HEK293 (cell line): ENCODE data around the gene SMTN.

Experiments
- GLIS1 ChIP-seq: fragments of 450-650 bp; formaldehyde crosslinking; IDR thresholded peaks from 2 replicates; pipeline ENCODE4 v1.5.1; 2016; ENCODE audit warnings: missing biosample characterization, missing genetic modification characterization
- GLIS2 ChIP-seq: fragments of 450-650 bp; formaldehyde crosslinking; IDR thresholded peaks from 2 replicates; pipeline ENCODE4 v1.5.1; 2016; ENCODE audit warnings: missing biosample characterization, missing genetic modification characterization
- KLF1 ChIP-seq: fragments of 450-650 bp; formaldehyde crosslinking; IDR thresholded peaks from 2 replicates; pipeline ENCODE4 v1.5.1; 2016; ENCODE audit warnings: missing biosample characterization, missing genetic modification characterization
- PRDM1 ChIP-seq: fragments of 450-650 bp; formaldehyde crosslinking; IDR thresholded peaks from 2 replicates; pipeline ENCODE4; 2016; ENCODE audit warnings: missing biosample characterization, missing genetic modification characterization
- SCRT2 ChIP-seq: fragments of 450-650 bp; formaldehyde crosslinking; IDR thresholded peaks from 2 replicates; pipeline ENCODE4 v1.5.1; 2016; ENCODE audit warnings: missing biosample characterization, missing genetic modification characterization
- SP2 ChIP-seq: fragments of 450-650 bp; formaldehyde crosslinking; IDR thresholded peaks from 2 replicates; pipeline ENCODE4 v1.5.1; 2016; ENCODE audit warnings: missing biosample characterization, missing genetic modification characterization
- SP3 ChIP-seq: fragments of 450-650 bp; formaldehyde crosslinking; IDR thresholded peaks from 2 replicates; pipeline ENCODE4 v1.5.1; 2016; ENCODE audit warnings: missing biosample characterization, missing genetic modification characterization
- SP7 ChIP-seq: fragments of 450-650 bp; formaldehyde crosslinking; IDR thresholded peaks from 2 replicates; pipeline ENCODE4 v1.5.1; 2016; ENCODE audit warnings: missing biosample characterization, missing genetic modification characterization
- TRIM28 ChIP-seq: IDR thresholded peaks from 2 replicates; pipeline ENCODE4 v1.6.1; 2011; ENCODE audit warnings: low read length, control low read depth, borderline replicate concordance
- WT1 ChIP-seq: fragments of 450-650 bp; formaldehyde crosslinking; IDR thresholded peaks from 2 replicates; pipeline ENCODE4 v1.5.1; 2016; ENCODE audit warnings: missing biosample characterization, missing genetic modification characterization
- YY1 ChIP-seq: fragments of 450-650 bp; formaldehyde crosslinking; IDR thresholded peaks from 2 replicates; pipeline ENCODE4 v1.5.1; 2018; ENCODE audit warnings: missing biosample characterization, missing genetic modification characterization
- ZBTB17 ChIP-seq: fragments of 450-650 bp; formaldehyde crosslinking; IDR thresholded peaks from 2 replicates; pipeline ENCODE4 v1.5.1; 2016; ENCODE audit warnings: missing biosample characterization, missing genetic modification characterization
- ZBTB48 ChIP-seq: fragments of 450-650 bp; formaldehyde crosslinking; IDR thresholded peaks from 2 replicates; pipeline ENCODE4 v1.5.1; 2016; ENCODE audit warnings: missing biosample characterization, missing genetic modification characterization
- ZEB2 ChIP-seq: fragments of 450-650 bp; formaldehyde crosslinking; IDR thresholded peaks from 2 replicates; pipeline ENCODE4 v1.5.1; 2016; ENCODE audit warnings: missing biosample characterization, missing genetic modification characterization
- ZFP69B ChIP-seq: fragments of 450-650 bp; formaldehyde crosslinking; IDR thresholded peaks from 2 replicates; pipeline ENCODE4 v1.5.1; 2016; ENCODE audit warnings: missing biosample characterization, missing genetic modification characterization
- ZNF132 ChIP-seq: fragments of 450-650 bp; formaldehyde crosslinking; IDR thresholded peaks from 2 replicates; pipeline ENCODE4 v1.5.1; 2017; ENCODE audit warnings: missing biosample characterization, missing genetic modification characterization, borderline replicate concordance
- ZNF174 ChIP-seq: fragments of 450-650 bp; formaldehyde crosslinking; IDR thresholded peaks from 2 replicates; pipeline ENCODE4 v1.5.0; 2017; ENCODE audit warnings: missing biosample characterization, mild to moderate bottlenecking, missing genetic modification characterization
- ZNF248 ChIP-seq: fragments of 450-650 bp; formaldehyde crosslinking; IDR thresholded peaks from 2 replicates; pipeline ENCODE4 v1.5.1; 2017; ENCODE audit warnings: missing biosample characterization, missing genetic modification characterization
- ZNF501 ChIP-seq: fragments of 450-650 bp; formaldehyde crosslinking; IDR thresholded peaks from 2 replicates; pipeline ENCODE4 v1.5.1; 2016; ENCODE audit warnings: missing biosample characterization, missing genetic modification characterization
- ZNF585B ChIP-seq: fragments of 450-650 bp; formaldehyde crosslinking; IDR thresholded peaks from 2 replicates; pipeline ENCODE4 v1.5.1; 2016; ENCODE audit warnings: missing biosample characterization, missing genetic modification characterization
- ZNF600 ChIP-seq: fragments of 450-650 bp; formaldehyde crosslinking; IDR thresholded peaks from 2 replicates; pipeline ENCODE4 v1.5.1; 2016; ENCODE audit warnings: missing biosample characterization, missing genetic modification characterization
- ZNF610 ChIP-seq: fragments of 450-650 bp; formaldehyde crosslinking; IDR thresholded peaks from 2 replicates; pipeline ENCODE4 v1.5.1; 2016; ENCODE audit warnings: missing biosample characterization, missing genetic modification characterization, borderline replicate concordance
- ZNF660 ChIP-seq: fragments of 450-650 bp; IDR thresholded peaks from 2 replicates; pipeline ENCODE4 v1.5.1; 2018; ENCODE audit warnings: missing biosample characterization, mild to moderate bottlenecking, missing genetic modification characterization
- ZNF677 ChIP-seq: fragments of 450-650 bp; IDR thresholded peaks from 2 replicates; pipeline ENCODE4 v1.5.0; 2018; ENCODE audit warnings: missing biosample characterization, mild to moderate bottlenecking, missing genetic modification characterization, moderate library complexity
- ZNF747 ChIP-seq: fragments of 450-650 bp; formaldehyde crosslinking; IDR thresholded peaks from 2 replicates; pipeline ENCODE4 v1.5.1; 2016; ENCODE audit warnings: missing biosample characterization, missing genetic modification characterization
- ZNF777 ChIP-seq: fragments of 450-650 bp; formaldehyde crosslinking; IDR thresholded peaks from 2 replicates; pipeline ENCODE4 v1.5.1; 2017; ENCODE audit warnings: missing biosample characterization, missing genetic modification characterization, borderline replicate concordance
- ZNF785 ChIP-seq: fragments of 450-650 bp; formaldehyde crosslinking; IDR thresholded peaks from 2 replicates; pipeline ENCODE4 v1.5.1; 2016; ENCODE audit warnings: missing biosample characterization, missing genetic modification characterization
- ZSCAN30 ChIP-seq: fragments of 450-650 bp; IDR thresholded peaks from 2 replicates; pipeline ENCODE4 v1.5.1; 2018; ENCODE audit warnings: missing biosample characterization, mild to moderate bottlenecking, missing genetic modification characterization, moderate library complexity
- TF ChIP-seq, protein P1 (sequence below): fragments of 450-650 bp; formaldehyde crosslinking; IDR thresholded peaks from 2 replicates; pipeline ENCODE4 v1.5.1; 2016; ENCODE audit warnings: missing biosample characterization, missing genetic modification characterization
- TF ChIP-seq, protein P2 (sequence below): fragments of 450-650 bp; formaldehyde crosslinking; optimal IDR thresholded peaks from 2 replicates; pipeline ENCODE3; 2016; ENCODE audit warnings: missing biosample characterization, mild to moderate bottlenecking, missing genetic modification characterization
- TF ChIP-seq, protein P3 (sequence below): fragments of 450-650 bp; formaldehyde crosslinking; IDR thresholded peaks from 2 replicates; pipeline ENCODE4 v1.5.1; 2016; ENCODE audit warnings: missing biosample characterization, missing genetic modification characterization, low read depth
- TF ChIP-seq, protein P4 (sequence below): fragments of 450-650 bp; formaldehyde crosslinking; IDR thresholded peaks from 2 replicates; pipeline ENCODE4 v1.5.0; 2017; ENCODE audit warnings: missing biosample characterization, missing genetic modification characterization, borderline replicate concordance
- TF ChIP-seq, protein P5 (sequence below): fragments of 450-650 bp; formaldehyde crosslinking; IDR thresholded peaks from 2 replicates; pipeline ENCODE4 v1.5.1; 2016; ENCODE audit warnings: missing biosample characterization, missing genetic modification characterization

The SMTN gene

DNA sequence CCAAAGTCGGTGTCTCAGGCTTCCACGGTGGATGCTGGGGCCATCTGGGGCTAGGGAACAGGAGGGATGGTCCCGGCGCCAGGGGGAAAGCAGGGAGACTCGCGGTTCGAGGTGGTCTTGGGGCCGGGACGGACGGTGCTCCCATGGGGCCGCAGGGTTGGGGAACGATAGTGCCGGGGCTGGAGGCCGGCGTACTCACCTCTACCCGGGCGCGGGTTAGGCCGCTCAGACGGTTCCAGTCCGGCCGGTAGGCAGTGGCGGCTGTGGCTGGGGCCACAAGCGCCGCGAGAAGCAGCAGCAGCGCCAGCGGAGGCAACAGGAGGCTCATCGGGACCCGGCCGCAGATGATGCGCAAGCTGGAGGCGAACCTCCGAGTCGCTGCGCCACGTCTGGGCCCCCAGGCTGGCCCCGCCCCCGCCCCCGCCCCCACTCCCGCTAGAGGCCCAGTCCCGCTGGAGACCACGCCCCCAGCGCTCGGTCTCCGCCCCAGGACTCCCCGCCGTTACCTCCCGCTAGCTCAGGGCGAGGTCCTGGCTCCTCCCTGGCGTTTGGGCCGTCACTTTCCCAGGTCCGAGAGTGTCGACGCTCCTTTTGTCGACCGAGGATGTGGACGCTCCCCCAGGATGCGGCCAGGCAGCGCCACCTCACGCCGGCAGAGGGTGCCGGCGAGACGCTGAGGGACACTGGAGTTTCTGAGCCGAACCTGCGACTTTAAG, 26.2 kb downstream of the SMTN start, which contains the start of gene SELENOM (continued):
- TF ChIP-seq, protein P1, sequence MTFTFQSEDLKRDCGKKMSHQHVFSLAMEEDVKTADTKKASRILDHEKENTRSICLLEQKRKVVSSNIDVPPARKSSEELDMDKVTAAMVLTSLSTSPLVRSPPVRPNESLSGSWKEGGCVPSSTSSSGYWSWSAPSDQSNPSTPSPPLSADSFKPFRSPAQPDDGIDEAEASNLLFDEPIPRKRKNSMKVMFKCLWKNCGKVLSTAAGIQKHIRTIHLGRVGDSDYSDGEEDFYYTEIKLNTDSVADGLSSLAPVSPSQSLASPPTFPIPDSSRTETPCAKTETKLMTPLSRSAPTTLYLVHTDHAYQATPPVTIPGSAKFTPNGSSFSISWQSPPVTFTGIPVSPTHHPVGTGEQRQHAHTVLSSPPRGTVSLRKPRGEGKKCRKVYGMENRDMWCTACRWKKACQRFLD (tag by site-specific recombination) = no peak
- TF ChIP-seq ZEB2 (tag by site-specific recombination) = peak; percentile 79; the same call in 1 of the 2 replicates
- TF ChIP-seq ZNF660 (tag by site-specific recombination) = peak; percentile 53; the same call in 1 of the 2 replicates
- TF ChIP-seq ZSCAN30 (tag by site-specific recombination) = peak; percentile 89
- TF ChIP-seq, protein P2, sequence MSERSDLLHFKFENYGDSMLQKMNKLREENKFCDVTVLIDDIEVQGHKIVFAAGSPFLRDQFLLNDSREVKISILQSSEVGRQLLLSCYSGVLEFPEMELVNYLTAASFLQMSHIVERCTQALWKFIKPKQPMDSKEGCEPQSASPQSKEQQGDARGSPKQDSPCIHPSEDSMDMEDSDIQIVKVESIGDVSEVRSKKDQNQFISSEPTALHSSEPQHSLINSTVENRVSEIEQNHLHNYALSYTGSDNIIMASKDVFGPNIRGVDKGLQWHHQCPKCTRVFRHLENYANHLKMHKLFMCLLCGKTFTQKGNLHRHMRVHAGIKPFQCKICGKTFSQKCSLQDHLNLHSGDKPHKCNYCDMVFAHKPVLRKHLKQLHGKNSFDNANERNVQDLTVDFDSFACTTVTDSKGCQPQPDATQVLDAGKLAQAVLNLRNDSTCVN = peak; percentile 43
- TF ChIP-seq ZNF610 (tag by site-specific recombination) = peak; percentile 98
- TF ChIP-seq SP3 = peak; percentile 78
- TF ChIP-seq ZNF677 (tag by site-specific recombination) = no peak
- no peak for TF ChIP-seq TRIM28
- peak; percentile 78 for TF ChIP-seq SP2 (tag by site-specific recombination)
- TF ChIP-seq ZBTB48 = peak; percentile 46
- peak; percentile 96 for TF ChIP-seq SCRT2 (tag by site-specific recombination)
- TF ChIP-seq SP7 (tag by site-specific recombination) = peak; percentile 40; the same call in 1 of the 2 replicates
- TF ChIP-seq ZBTB17 (tag by site-specific recombination) = peak; percentile 97
- TF ChIP-seq ZFP69B (tag by site-specific recombination) = 0 out of 2 replicates have a peak, but pooled peaks have one; percentile 11
- 0 out of 2 replicates have a peak, but pooled peaks have one; percentile 13 for TF ChIP-seq YY1
- no peak; the same call in 1 of the 2 replicates for TF ChIP-seq ZNF600 (tag by site-specific recombination)
- TF ChIP-seq KLF1 (tag by site-specific recombination) = peak; percentile 81
- peak; percentile 54; the same call in 1 of the 2 replicates for TF ChIP-seq ZNF777 (tag by site-specific recombination)
- TF ChIP-seq, protein P3, sequence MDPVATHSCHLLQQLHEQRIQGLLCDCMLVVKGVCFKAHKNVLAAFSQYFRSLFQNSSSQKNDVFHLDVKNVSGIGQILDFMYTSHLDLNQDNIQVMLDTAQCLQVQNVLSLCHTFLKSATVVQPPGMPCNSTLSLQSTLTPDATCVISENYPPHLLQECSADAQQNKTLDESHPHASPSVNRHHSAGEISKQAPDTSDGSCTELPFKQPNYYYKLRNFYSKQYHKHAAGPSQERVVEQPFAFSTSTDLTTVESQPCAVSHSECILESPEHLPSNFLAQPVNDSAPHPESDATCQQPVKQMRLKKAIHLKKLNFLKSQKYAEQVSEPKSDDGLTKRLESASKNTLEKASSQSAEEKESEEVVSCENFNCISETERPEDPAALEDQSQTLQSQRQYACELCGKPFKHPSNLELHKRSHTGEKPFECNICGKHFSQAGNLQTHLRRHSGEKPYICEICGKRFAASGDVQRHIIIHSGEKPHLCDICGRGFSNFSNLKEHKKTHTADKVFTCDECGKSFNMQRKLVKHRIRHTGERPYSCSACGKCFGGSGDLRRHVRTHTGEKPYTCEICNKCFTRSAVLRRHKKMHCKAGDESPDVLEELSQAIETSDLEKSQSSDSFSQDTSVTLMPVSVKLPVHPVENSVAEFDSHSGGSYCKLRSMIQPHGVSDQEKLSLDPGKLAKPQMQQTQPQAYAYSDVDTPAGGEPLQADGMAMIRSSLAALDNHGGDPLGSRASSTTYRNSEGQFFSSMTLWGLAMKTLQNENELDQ (tag by site-specific recombination) = no peak
- TF ChIP-seq ZNF747 = no peak
- TF ChIP-seq, protein P4, sequence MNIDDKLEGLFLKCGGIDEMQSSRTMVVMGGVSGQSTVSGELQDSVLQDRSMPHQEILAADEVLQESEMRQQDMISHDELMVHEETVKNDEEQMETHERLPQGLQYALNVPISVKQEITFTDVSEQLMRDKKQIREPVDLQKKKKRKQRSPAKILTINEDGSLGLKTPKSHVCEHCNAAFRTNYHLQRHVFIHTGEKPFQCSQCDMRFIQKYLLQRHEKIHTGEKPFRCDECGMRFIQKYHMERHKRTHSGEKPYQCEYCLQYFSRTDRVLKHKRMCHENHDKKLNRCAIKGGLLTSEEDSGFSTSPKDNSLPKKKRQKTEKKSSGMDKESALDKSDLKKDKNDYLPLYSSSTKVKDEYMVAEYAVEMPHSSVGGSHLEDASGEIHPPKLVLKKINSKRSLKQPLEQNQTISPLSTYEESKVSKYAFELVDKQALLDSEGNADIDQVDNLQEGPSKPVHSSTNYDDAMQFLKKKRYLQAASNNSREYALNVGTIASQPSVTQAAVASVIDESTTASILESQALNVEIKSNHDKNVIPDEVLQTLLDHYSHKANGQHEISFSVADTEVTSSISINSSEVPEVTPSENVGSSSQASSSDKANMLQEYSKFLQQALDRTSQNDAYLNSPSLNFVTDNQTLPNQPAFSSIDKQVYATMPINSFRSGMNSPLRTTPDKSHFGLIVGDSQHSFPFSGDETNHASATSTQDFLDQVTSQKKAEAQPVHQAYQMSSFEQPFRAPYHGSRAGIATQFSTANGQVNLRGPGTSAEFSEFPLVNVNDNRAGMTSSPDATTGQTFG (tag by site-specific recombination) = no peak
- TF ChIP-seq ZNF785 (tag by site-specific recombination) = 0 out of 2 replicates have a peak, but pooled peaks have one; percentile 20
- no peak for TF ChIP-seq ZNF248
- TF ChIP-seq WT1 (tag by site-specific recombination) = peak; percentile 71
- TF ChIP-seq, protein P5, sequence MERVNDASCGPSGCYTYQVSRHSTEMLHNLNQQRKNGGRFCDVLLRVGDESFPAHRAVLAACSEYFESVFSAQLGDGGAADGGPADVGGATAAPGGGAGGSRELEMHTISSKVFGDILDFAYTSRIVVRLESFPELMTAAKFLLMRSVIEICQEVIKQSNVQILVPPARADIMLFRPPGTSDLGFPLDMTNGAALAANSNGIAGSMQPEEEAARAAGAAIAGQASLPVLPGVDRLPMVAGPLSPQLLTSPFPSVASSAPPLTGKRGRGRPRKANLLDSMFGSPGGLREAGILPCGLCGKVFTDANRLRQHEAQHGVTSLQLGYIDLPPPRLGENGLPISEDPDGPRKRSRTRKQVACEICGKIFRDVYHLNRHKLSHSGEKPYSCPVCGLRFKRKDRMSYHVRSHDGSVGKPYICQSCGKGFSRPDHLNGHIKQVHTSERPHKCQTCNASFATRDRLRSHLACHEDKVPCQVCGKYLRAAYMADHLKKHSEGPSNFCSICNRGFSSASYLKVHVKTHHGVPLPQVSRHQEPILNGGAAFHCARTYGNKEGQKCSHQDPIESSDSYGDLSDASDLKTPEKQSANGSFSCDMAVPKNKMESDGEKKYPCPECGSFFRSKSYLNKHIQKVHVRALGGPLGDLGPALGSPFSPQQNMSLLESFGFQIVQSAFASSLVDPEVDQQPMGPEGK (tag by site-specific recombination) = peak; percentile 63
- TF ChIP-seq ZNF132 = no peak
- peak; percentile 90 for TF ChIP-seq GLIS1 (tag by site-specific recombination)
- TF ChIP-seq ZNF174 (tag by site-specific recombination) = no peak
- peak; percentile 95; the same call in 1 of the 2 replicates for TF ChIP-seq PRDM1 (tag by site-specific recombination)
- TF ChIP-seq ZNF585B (tag by site-specific recombination) = no peak
- peak; percentile 95 for TF ChIP-seq GLIS2 (tag by site-specific recombination)
- TF ChIP-seq ZNF501 = no peak
